K562 (cell line): ENCODE measurements around the gene MRPL2. TPM values are rescaled to one million over a fixed set of nuclear protein-coding genes. Genes with fewer than 3 reads are reported as not detected.

Experiments used
- ATAC-seq: fragments of 200-7000 bp; cut with Tn5 transposase; 3 replicates; pipeline ENCODE4 v1.9.1; 2020; ENCODE audit warnings: moderate library complexity
- BruUV-seq: library from RNA; stranded (reverse); fragments of 400-500 nt; replicated peaks from 2 replicates; lab custom pipeline; 2021; lab: Mats Ljungman, UMichigan
- CTCF ChIA-PET: fragments of 300-600 bp; formaldehyde crosslinking; extraction: SDS; loops from one replicate; lab custom pipeline; 2021; ENCODE audit warnings: low intra/inter-chr PET ratio; lab: Yijun Ruan, JAX
- POLR2A ChIA-PET: fragments of 300-600, 350-650 bp; sonication (Branson Sonifier 250); formaldehyde crosslinking; extraction: SDS; loops from one replicate; lab custom pipeline; 2021; ENCODE audit warnings: antibody characterized with exemption, inconsistent platforms; lab: Yijun Ruan, JAX
- DNase-seq, 4 experiments: peaks; one replicate each; pipeline versions ENCODE4 v3.0.0 to v3.0.0-alpha.2; 2011 to 2018; ENCODE audit warnings: low spot score in 3 of 4, mixed read lengths in 3 of 4; ENCODE audit errors: extremely low read depth in 1 of 4
- FAIRE-seq: peaks from 2 replicates; lab custom pipeline; 2011; peaks lifted over from hg19 to GRCh38; lab: Jason Lieb, UNC
- H2AFZ ChIP-seq: 2 replicates; pipeline ENCODE4 v1.6.0; 2011; ENCODE audit warnings: low read depth, low read length, control low read depth, inconsistent platforms
- H3K27ac ChIP-seq: fragments of 200-600 bp; 3 replicates; pipeline ENCODE4 v1.8.0; 2011; ENCODE audit warnings: low read depth, mild to moderate bottlenecking, control low read depth, inconsistent platforms, low read length, moderate library complexity, mixed read lengths; ENCODE audit errors: extremely low read depth
- H3K27me3 ChIP-seq, 2 experiments: fragments of 300-600 bp in 1 of 2; 2 replicates in 1 of 2; 3 replicates in 1 of 2; pipeline versions ENCODE4 v1.6.0 to v1.8.0; 2011; ENCODE audit warnings: inconsistent platforms in 2 of 2, low read length in 2 of 2, mild to moderate bottlenecking in 1 of 2, mixed read lengths in 1 of 2, moderate library complexity in 1 of 2; ENCODE audit not compliant: control insufficient read depth in 2 of 2, insufficient read depth in 2 of 2
- H3K36me3 ChIP-seq: fragments of 300-600 bp; 3 replicates; pipeline ENCODE4 v1.8.0; 2011; ENCODE audit warnings: mild to moderate bottlenecking, low read length, inconsistent platforms; ENCODE audit not compliant: control insufficient read depth, insufficient read depth
- H3K4me1 ChIP-seq, 2 experiments: fragments of 200-600 bp in 1 of 2; replicated peaks in 1 of 2; 2 replicates in 1 of 2; 3 replicates in 1 of 2; pipeline versions ENCODE4 v1.5.1 to v1.8.0; 2011; ENCODE audit warnings: inconsistent platforms in 2 of 2, low read length in 2 of 2, mild to moderate bottlenecking in 1 of 2, mixed read lengths in 1 of 2, moderate library complexity in 1 of 2; ENCODE audit not compliant: control insufficient read depth in 2 of 2, insufficient read depth in 2 of 2
- H3K4me2 ChIP-seq: 2 replicates; pipeline ENCODE4 v1.6.1; 2011; ENCODE audit warnings: low read length, control low read depth, inconsistent platforms, mixed read lengths; ENCODE audit not compliant: insufficient read depth
- H3K4me3 ChIP-seq: fragments of 200-600 bp; sonication (generic), shearing (Covaris generic); 2 replicates; pipeline ENCODE4 v1.5.1; 2016; ENCODE audit warnings: control low read depth, inconsistent platforms
- H3K79me2 ChIP-seq: fragments of 200-600 bp; 3 replicates; pipeline ENCODE4 v1.8.0; 2011; ENCODE audit warnings: low read length, inconsistent platforms; ENCODE audit not compliant: control insufficient read depth, insufficient read depth
- H3K9ac ChIP-seq, 2 experiments: 2 replicates each; pipeline versions ENCODE4 v1.6.0 to v1.6.1; 2011; ENCODE audit warnings: low read depth in 2 of 2, low read length in 2 of 2, control low read depth in 1 of 2, inconsistent platforms in 1 of 2, mild to moderate bottlenecking in 1 of 2, mixed read lengths in 1 of 2; ENCODE audit not compliant: insufficient read depth in 1 of 2
- H3K9me1 ChIP-seq: one replicate; pipeline ENCODE4 v1.6.0; 2011; ENCODE audit warnings: inconsistent platforms, mild to moderate bottlenecking, low read length, moderate library complexity; ENCODE audit not compliant: control insufficient read depth, insufficient read depth
- H3K9me3 ChIP-seq: replicated peaks from 2 replicates; pipeline ENCODE4 v1.5.1; 2011; ENCODE audit warnings: low read depth, low read length, inconsistent platforms; ENCODE audit not compliant: control insufficient read depth, insufficient read depth
- H4K20me1 ChIP-seq: replicated peaks from 2 replicates; pipeline ENCODE4 v1.6.1; 2011; ENCODE audit warnings: low read length, inconsistent platforms, mixed read lengths; ENCODE audit not compliant: control insufficient read depth, insufficient read depth
- BMI1 ChIP-seq: fragments of 150-350 bp; IDR thresholded peaks from 2 replicates; pipeline ENCODE4 v1.6.1; 2014; ENCODE audit warnings: low read length
- FUS ChIP-seq: fragments of 200-400 bp; formaldehyde crosslinking; optimal IDR thresholded peaks from 2 replicates; pipeline ENCODE3; 2017; ENCODE audit warnings: low read depth, low read length
- GTF2E2 ChIP-seq: fragments of 200-800 bp; sonication (Bioruptor generic); IDR thresholded peaks from 2 replicates; pipeline ENCODE4 v1.6.1; 2016; ENCODE audit warnings: missing genetic modification characterization, missing compliant biosample characterization
- LEF1 ChIP-seq: fragments of 450-650 bp; IDR thresholded peaks from 2 replicates; pipeline ENCODE4 v1.6.1; 2016; ENCODE audit warnings: mild to moderate bottlenecking
- MCM5 ChIP-seq: fragments of 450-650 bp; IDR thresholded peaks from 2 replicates; pipeline ENCODE4 v1.6.1; 2016; ENCODE audit warnings: low read depth
- NR1H2 ChIP-seq: sonication (generic); formaldehyde crosslinking; IDR thresholded peaks from 2 replicates; pipeline ENCODE4 v1.4.0; 2020; ENCODE audit warnings: mild to moderate bottlenecking, missing genetic modification reagents
- POLR2A ChIP-seq: fragments of 450-650 bp; conservative IDR thresholded peaks from 2 replicates; pipeline ENCODE4 v1.6.1; 2016
- RFX1 ChIP-seq: fragments of 450-650 bp; IDR thresholded peaks from 2 replicates; pipeline ENCODE4 v1.6.1; 2016; ENCODE audit warnings: mild to moderate bottlenecking, moderate library complexity
- SMARCA5 ChIP-seq: fragments of 450-650 bp; IDR thresholded peaks from 2 replicates; pipeline ENCODE4 v1.6.1; 2016
- TAF15 ChIP-seq: fragments of 200-400 bp; formaldehyde crosslinking; IDR thresholded peaks from 2 replicates; pipeline ENCODE4 v1.6.1; 2017; ENCODE audit warnings: mild to moderate bottlenecking, low read depth, low read length, moderate library complexity
- TAF9B ChIP-seq: fragments of 450-650 bp; IDR thresholded peaks from 2 replicates; pipeline ENCODE4 v1.6.1; 2018; ENCODE audit warnings: mild to moderate bottlenecking; ENCODE audit not compliant: partially characterized antibody
- TCF3 ChIP-seq: sonication (generic); formaldehyde crosslinking; IDR thresholded peaks from 2 replicates; pipeline ENCODE4 v1.4.0; 2020; ENCODE audit warnings: mild to moderate bottlenecking, missing genetic modification reagents
- U2AF1 ChIP-seq: fragments of 200-400 bp; formaldehyde crosslinking; optimal IDR thresholded peaks from 2 replicates; pipeline ENCODE3; 2017; ENCODE audit warnings: mild to moderate bottlenecking, low read depth, low read length, moderate library complexity
- ZEB2 ChIP-seq: fragments of 450-650 bp; IDR thresholded peaks from 2 replicates; pipeline ENCODE4 v1.6.1; 2016
- ZNF121 ChIP-seq: sonication (generic); formaldehyde crosslinking; conservative IDR thresholded peaks from 2 replicates; pipeline ENCODE4 v1.8.0; 2022; ENCODE audit warnings: missing genetic modification reagents
- ZNF57 ChIP-seq: fragments of 450-650 bp; formaldehyde crosslinking; IDR thresholded peaks from 2 replicates; pipeline ENCODE4 v1.4.0; 2020; ENCODE audit warnings: mild to moderate bottlenecking, moderate library complexity
- WGBS: fragments of 100-300 bp; shearing (Covaris generic); methylation state at CpG from one replicate; pipeline ENCODE4 v1.1.6; 2016; ENCODE audit warnings: low coverage, mixed read lengths; ENCODE audit not compliant: insufficient coverage; ENCODE audit errors: missing lambda C conversion rate; 5-methylcytosine and 5-hydroxymethylcytosine counted together
- in situ Hi-C: fragments of 300-500 bp; cut with MboI; formaldehyde crosslinking; loops from 4 replicates; pipeline ENCODE4 v1.15.0; 2018; ENCODE audit warnings: inconsistent platforms, mixed read lengths
- intact Hi-C: fragments of 100-400 bp; cut with micrococcal nuclease; formaldehyde crosslinking; loops from 2 replicates; pipeline ENCODE4 v1.14.2; 2022
- polyA plus RNA-seq, 8 experiments: library from polyadenylated mRNA; depleted of rRNA in 4 of 8; stranded (reverse) in 5 of 8; unstranded in 3 of 8; fragments of >200 nt; fragmentation: Nextera tagmentation in 2 of 8; fragmentation: Illumina TruSeq in 1 of 8; extraction: Ambion mirVana in 2 of 8; extraction: Trizol in 1 of 8; gene quantifications; 2 replicates each; pipeline versions ENCODE4 v1.2.1 to v1.2.3, GENCODE V29; 2011 to 2014; ENCODE audit warnings: inconsistent platforms in 1 of 8, missing spikeins in 1 of 8
- total RNA-seq, 7 experiments: library from RNA; depleted of rRNA in 6 of 7; stranded (reverse); fragments of >200 nt in 6 of 7; fragmentation: Illumina TruSeq in 2 of 7; extraction: Trizol in 2 of 7; gene quantifications; 2 replicates each; pipeline versions ENCODE4 v1.2.1 to v1.2.3, GENCODE V29; 2011 to 2021; ENCODE audit warnings: low replicate concordance in 1 of 7
- TF ChIP-seq, protein P1 (sequence below), 3 experiments: fragments of 200-800 bp in 1 of 3; sonication (Bioruptor generic) in 1 of 3; sonication (generic) in 1 of 3; formaldehyde crosslinking in 1 of 3; IDR thresholded peaks; 2 replicates each; pipeline versions ENCODE4 v1.6.1 to v1.8.0; 2016 to 2022; ENCODE audit warnings: mild to moderate bottlenecking in 2 of 3, missing compliant biosample characterization in 2 of 3, missing genetic modification characterization in 2 of 3, missing genetic modification reagents in 1 of 3
- TF ChIP-seq, protein P2 (sequence below): sonication (generic); formaldehyde crosslinking; IDR thresholded peaks from 2 replicates; pipeline ENCODE4 v1.8.1; 2023; ENCODE audit warnings: mild to moderate bottlenecking, missing genetic modification reagents, moderate library complexity

The MRPL2 gene
- total and polyA plus RNA-seq, 9 of the 15 experiments (the other 6 are each of a cell fraction or from before 2014, with no cell fraction given): 63.1 to 262 (median 121) TPM

DNA sequence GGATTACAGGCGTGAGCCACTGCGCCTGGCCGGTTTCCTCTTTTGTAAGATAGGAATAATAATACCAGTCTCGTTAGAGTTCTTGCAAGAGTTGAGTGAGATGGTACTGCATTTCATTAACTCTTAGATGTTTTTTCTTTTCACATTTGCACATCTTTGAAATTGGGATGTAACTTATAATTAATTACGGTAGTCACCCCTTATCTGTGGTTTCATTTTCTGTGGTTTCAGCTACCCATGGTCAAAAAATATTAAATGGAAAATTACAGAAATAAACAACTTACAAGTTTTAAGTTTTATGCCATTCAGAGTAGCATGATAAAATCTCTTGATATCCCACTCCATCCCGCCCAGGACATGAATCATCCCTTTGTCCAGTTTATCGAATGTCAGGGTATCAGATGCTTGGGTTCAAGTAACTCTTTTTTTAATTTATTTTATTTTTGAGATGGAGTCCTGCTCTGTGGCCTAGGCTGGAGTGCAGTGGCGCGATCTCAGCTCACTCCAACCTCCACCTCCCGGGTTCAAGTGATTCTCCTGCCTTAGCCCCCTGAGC lies 32.3 kb upstream of the MRPL2 start:
- BruUV-seq: no TSS peak
- WGBS: 59% methylated on average over 10 of the region's 10 CpGs

More for the DNA sequence above, 32.3 kb upstream of the MRPL2 start:
- Histone ChIP-seq H3K79me2 (no peaks in the 10 kb centered on the region), H3K9me3 (no peaks in the 10 kb centered on the region), H4K20me1 (no peaks in the 10 kb centered on the region), H3K4me3 (no peak overlapping the region), H3K27ac (no peak overlapping the region), H3K4me2 (no peak overlapping the region), H2AFZ (no peak overlapping the region), H3K4me1 (peaks cover 11% of the 10 kb centered on the region in 2 experiments; a peak in 4 of 5 replicates), H3K36me3 (no peaks in the 10 kb centered on the region), H3K27me3 (no peaks in the 10 kb centered on the region; a peak in 1 of 5 replicates), H3K9ac (no peak overlapping the region), H3K9me1 (peaks cover 3% of the 10 kb centered on the region)
- CTCF ChIA-PET: no interaction called here
- DNase-seq (no peak), FAIRE-seq (no peak), ATAC-seq (no peak)
- intact Hi-C loops: no loop called here
- POLR2A ChIA-PET: interaction anchor here (1.6 kb wide), 1 partner anchor 11 kb away, joined by 3 read pairs; no protein-coding TSS in a partner anchor
- in situ Hi-C loops: no loop called here
- TF ChIP-seq TCF3 (CRISPR knock-in tag): no peak
- no peak for TF ChIP-seq GTF2E2
- TF ChIP-seq, protein P1, sequence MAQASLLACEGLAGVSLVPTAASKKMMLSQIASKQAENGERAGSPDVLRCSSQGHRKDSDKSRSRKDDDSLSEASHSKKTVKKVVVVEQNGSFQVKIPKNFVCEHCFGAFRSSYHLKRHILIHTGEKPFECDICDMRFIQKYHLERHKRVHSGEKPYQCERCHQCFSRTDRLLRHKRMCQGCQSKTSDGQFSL (CRISPR knock-in tag; IDR thresholded peaks at IDR 0.05): no peak
- TF ChIP-seq, protein P1 (tag; IDR thresholded peaks at IDR 0.05): no peak
- no peak for TF ChIP-seq BMI1
- TF ChIP-seq ZNF57 (CRISPR knock-in tag): no peak
- TF ChIP-seq ZEB2: no peak
- no peak for TF ChIP-seq U2AF1
- no peak for TF ChIP-seq MCM5
- TF ChIP-seq ZNF121 (CRISPR knock-in tag): no peak
- TF ChIP-seq NR1H2 (CRISPR knock-in tag): no peak
- TF ChIP-seq, protein P2, sequence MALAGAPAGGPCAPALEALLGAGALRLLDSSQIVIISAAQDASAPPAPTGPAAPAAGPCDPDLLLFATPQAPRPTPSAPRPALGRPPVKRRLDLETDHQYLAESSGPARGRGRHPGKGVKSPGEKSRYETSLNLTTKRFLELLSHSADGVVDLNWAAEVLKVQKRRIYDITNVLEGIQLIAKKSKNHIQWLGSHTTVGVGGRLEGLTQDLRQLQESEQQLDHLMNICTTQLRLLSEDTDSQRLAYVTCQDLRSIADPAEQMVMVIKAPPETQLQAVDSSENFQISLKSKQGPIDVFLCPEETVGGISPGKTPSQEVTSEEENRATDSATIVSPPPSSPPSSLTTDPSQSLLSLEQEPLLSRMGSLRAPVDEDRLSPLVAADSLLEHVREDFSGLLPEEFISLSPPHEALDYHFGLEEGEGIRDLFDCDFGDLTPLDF: no peak
- no peak for TF ChIP-seq RFX1
- TF ChIP-seq SMARCA5: no peak
- no peak for TF ChIP-seq TAF9B
- no peak for TF ChIP-seq FUS
- TF ChIP-seq LEF1: no peak
- no peak for TF ChIP-seq TAF15
- TF ChIP-seq POLR2A: no peak
